ENCODE results near the gene KRT25.

GRCh38 chr17:40699371-40699770, 55.8 kb downstream of the KRT25 start:
- TF ChIP-seq, protein P1, sequence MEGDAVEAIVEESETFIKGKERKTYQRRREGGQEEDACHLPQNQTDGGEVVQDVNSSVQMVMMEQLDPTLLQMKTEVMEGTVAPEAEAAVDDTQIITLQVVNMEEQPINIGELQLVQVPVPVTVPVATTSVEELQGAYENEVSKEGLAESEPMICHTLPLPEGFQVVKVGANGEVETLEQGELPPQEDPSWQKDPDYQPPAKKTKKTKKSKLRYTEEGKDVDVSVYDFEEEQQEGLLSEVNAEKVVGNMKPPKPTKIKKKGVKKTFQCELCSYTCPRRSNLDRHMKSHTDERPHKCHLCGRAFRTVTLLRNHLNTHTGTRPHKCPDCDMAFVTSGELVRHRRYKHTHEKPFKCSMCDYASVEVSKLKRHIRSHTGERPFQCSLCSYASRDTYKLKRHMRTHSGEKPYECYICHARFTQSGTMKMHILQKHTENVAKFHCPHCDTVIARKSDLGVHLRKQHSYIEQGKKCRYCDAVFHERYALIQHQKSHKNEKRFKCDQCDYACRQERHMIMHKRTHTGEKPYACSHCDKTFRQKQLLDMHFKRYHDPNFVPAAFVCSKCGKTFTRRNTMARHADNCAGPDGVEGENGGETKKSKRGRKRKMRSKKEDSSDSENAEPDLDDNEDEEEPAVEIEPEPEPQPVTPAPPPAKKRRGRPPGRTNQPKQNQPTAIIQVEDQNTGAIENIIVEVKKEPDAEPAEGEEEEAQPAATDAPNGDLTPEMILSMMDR (IDR thresholded peaks at IDR 0.05) = no peak
- no peak for TF ChIP-seq POLR2A (IDR thresholded peaks at IDR 0.05)
- TF ChIP-seq EP300 (IDR thresholded peaks at IDR 0.05) = no peak
